Measurements from ENCODE around the gene ANGPTL2. TPM values are rescaled to one million over a fixed set of nuclear protein-coding genes. Genes with fewer than 3 reads are reported as not detected.

Gene ANGPTL2
- total RNA-seq, 1 experiment from 2014 or later, result 5.1 TPM

- no CpG with 5 or more reads among the region's 3 CpGs for WGBS (ENCODE audit: extremely low coverage, insufficient read length, low lambda C conversion rate)
- no peaks in the 10 kb centered on the region for H3K27me3 ChIP-seq (ENCODE audit: insufficient read depth, low read length)
- no peak overlapping the region for H2BK20ac ChIP-seq (ENCODE audit: low read depth, low read length, poor library complexity, severe bottlenecking)
- no peak overlapping the region for H2BK15ac ChIP-seq (ENCODE audit: low read depth, low read length)
- no peak overlapping the region for H3K23ac ChIP-seq (ENCODE audit: insufficient read length, low read depth, low read length)
- H4K5ac ChIP-seq (ENCODE audit: insufficient read length, low read depth, low read length), result no peak overlapping the region
- no peak overlapping the region for H3K14ac ChIP-seq (ENCODE audit: insufficient read depth, low read length)
- no peaks in the 10 kb centered on the region for H3K27me3 Mint-ChIP-seq (ENCODE audit: low read depth)
- no peak overlapping the region for H3K4me3 Mint-ChIP-seq
- H2BK120ac ChIP-seq (ENCODE audit: low read depth, low read length, poor library complexity, severe bottlenecking), result no peak overlapping the region
- no peak for TF ChIP-seq CTCF (conservative IDR thresholded peaks at IDR 0.05)
- no peak overlapping the region for H3K18ac ChIP-seq (ENCODE audit: insufficient read length, low read depth, low read length)
- H3K27ac ChIP-seq (ENCODE audit: insufficient read length, low read depth, low read length), result no peak overlapping the region
- no peak overlapping the region for H4K91ac ChIP-seq (ENCODE audit: insufficient read length, low read depth, low read length)
- no peak overlapping the region for H2AFZ ChIP-seq (ENCODE audit: low read length)
- DNase-seq, result no peak
- no peaks in the 10 kb centered on the region for H3K4me1 ChIP-seq (ENCODE audit: insufficient read depth, low read length)
- H3K79me2 ChIP-seq (ENCODE audit: insufficient read depth, low read length), result no peaks in the 10 kb centered on the region
- H3K4ac ChIP-seq (ENCODE audit: low read depth, low read length), result no peak overlapping the region
- no peaks in the 10 kb centered on the region for H4K20me1 ChIP-seq (ENCODE audit: control insufficient read depth, insufficient read depth, insufficient read length)
- no peak overlapping the region for H3K9ac ChIP-seq (ENCODE audit: extremely low read depth, insufficient read length, low read length)
- H3K23me2 ChIP-seq (ENCODE audit: insufficient read length, low read depth, low read length, poor library complexity, severe bottlenecking), result no peaks in the 10 kb centered on the region
- no peak overlapping the region for H2BK5ac ChIP-seq (ENCODE audit: insufficient read length, low read length)
- H3K27ac Mint-ChIP-seq, result no peak overlapping the region; a peak in 1 of 7 replicates
- H3K56ac ChIP-seq (ENCODE audit: insufficient read length, low read depth, low read length), result no peak overlapping the region
- no peak overlapping the region for H3T11ph ChIP-seq (ENCODE audit: low read length)
- no peak overlapping the region for H2AK5ac ChIP-seq (ENCODE audit: insufficient read length, low read length)
- H3K4me2 ChIP-seq (ENCODE audit: insufficient read depth, insufficient read length, low read length), result no peak overlapping the region
- H3K9me3 ChIP-seq (ENCODE audit: control insufficient read depth, low read depth, low read length), result no peaks in the 10 kb centered on the region
- H2BK12ac ChIP-seq (ENCODE audit: insufficient read length, low read depth, low read length), result no peak overlapping the region
- no peaks in the 10 kb centered on the region; a peak in 1 of 7 replicates for H3K36me3 Mint-ChIP-seq (ENCODE audit: insufficient read depth in 1 of 3, low read depth in 3 of 3)
- no peaks in the 10 kb centered on the region; a peak in 1 of 5 replicates for H3K9me3 Mint-ChIP-seq
- peaks cover 3% of the 10 kb centered on the region in 2 experiments; a peak in 3 of 4 replicates for H3K4me1 Mint-ChIP-seq
- H4K8ac ChIP-seq (replicated peaks; ENCODE audit: insufficient read length, low read depth, low read length), result no peak overlapping the region
- no peaks in the 10 kb centered on the region for H3K79me1 ChIP-seq (ENCODE audit: insufficient read depth, low read depth, low read length, poor library complexity, severe bottlenecking)
Observed at GRCh38 chr9:127099664-127100063, 22.8 kb downstream of the ANGPTL2 start.
